ENCODE results near the gene MATN1. TPM values are rescaled to one million over a fixed set of nuclear protein-coding genes. Genes with fewer than 3 reads are reported as not detected.

MATN1 gene
- total RNA-seq, 2 experiments from 2014 or later: 0.32 TPM; not detected in 1

DNA sequence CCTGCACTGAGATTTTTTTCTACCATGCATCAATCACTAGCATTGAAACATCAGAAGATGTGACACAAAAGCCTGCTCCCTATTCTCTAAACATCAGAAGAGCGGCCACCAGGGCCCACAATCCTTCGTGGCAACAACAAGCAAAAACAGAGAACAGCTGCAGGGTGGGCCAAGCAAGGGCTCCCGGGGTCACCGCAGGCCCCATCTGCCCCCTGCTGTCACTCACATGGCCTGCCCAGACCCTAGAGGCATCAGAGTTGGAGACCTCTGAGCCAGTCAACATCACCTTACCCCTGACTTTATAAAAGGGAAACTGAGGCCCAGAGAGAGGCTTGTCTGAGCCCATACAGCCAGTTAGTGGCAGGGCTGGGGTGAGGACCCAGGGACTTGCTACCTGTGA, 32.4 kb upstream of the MATN1 start:
- Mint-ChIP-seq H3K27ac (peak overlapping the region; percentile 95), H3K36me3 (peaks cover 39% of the 10 kb centered on the region), H3K27me3 (no peaks in the 10 kb centered on the region), H3K9me3 (ENCODE audit: low read depth) (no peaks in the 10 kb centered on the region), H3K4me1 (peaks cover 82% of the 10 kb centered on the region), H3K4me3 (peak overlapping the region; percentile 98)
- ATAC-seq (no peak), DNase-seq (no peak)
- CTCF ChIA-PET: interaction anchor here (1.5 to 30.3 kb wide), 5 partner anchors 12 to 36 kb away, joined by 3 to 438 read pairs (median 141); no protein-coding TSS in a partner anchor

DNA sequence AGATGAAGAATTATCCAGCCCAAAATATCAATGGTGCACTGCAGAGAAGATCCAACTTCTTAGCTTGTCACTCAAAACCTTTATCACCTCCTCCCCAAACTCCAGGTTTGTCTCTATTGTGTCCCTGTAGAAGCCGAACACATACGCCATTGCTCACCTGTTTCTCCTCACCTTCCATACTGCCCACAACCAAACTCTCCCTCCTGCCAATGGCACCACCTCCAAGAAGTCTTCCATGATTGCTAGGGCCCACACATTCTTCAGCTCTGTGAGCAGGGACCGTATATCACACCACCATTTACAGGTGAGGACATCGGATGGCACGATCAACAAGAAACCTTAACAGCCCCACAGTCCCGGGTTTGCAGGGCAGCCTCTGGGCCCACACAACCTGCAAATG, 31.9 kb upstream of the MATN1 start:
- peak overlapping the region; percentile 98 for H3K4me3 Mint-ChIP-seq
- DNase-seq (no peak), ATAC-seq (no peak)
- peaks cover 39% of the 10 kb centered on the region for H3K36me3 Mint-ChIP-seq
- H3K27me3 Mint-ChIP-seq: no peaks in the 10 kb centered on the region
- H3K27ac Mint-ChIP-seq: peak overlapping the region; percentile 95
- CTCF ChIA-PET: interaction anchor here (0.9 to 30.3 kb wide), 6 partner anchors 12 to 35 kb away, joined by 3 to 438 read pairs (median 72); no protein-coding TSS in a partner anchor
- H3K9me3 Mint-ChIP-seq (ENCODE audit: low read depth): no peaks in the 10 kb centered on the region
- peaks cover 82% of the 10 kb centered on the region for H3K4me1 Mint-ChIP-seq

DNA sequence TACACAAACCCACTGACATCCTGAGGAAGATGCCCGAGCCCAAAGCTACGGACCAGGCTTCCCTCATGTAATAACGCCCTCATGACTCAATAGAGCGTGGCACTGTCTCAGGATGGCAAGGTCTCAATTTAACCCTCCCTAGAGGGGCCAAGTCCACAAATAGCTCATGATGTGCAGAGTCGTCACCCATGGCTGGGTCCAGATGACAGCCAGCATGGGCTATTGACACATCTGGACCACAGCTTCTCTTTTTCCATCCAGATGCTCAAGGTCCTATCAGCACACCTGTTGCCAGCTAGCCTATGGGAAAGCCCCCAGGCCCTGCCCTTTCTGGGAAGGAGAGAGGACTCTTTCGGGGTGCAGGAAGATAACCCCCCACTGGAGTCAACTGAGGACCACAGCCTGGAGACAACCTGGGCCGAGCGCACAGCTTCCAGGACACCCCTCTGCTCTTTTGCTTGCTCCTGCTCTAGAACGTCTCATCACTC, 31.3 kb upstream of the MATN1 start:
- H3K36me3 Mint-ChIP-seq: peaks cover 39% of the 10 kb centered on the region
- peak overlapping the region; percentile 95 for H3K27ac Mint-ChIP-seq
- no peaks in the 10 kb centered on the region for H3K9me3 Mint-ChIP-seq (ENCODE audit: low read depth)
- no peaks in the 10 kb centered on the region for H3K27me3 Mint-ChIP-seq
- no peak for DNase-seq
- CTCF ChIA-PET: interaction anchor here (0.9 to 30.3 kb wide), 5 partner anchors 11 to 35 kb away, joined by 3 to 438 read pairs (median 141); no protein-coding TSS in a partner anchor
- ATAC-seq: no peak
- H3K4me1 Mint-ChIP-seq: peaks cover 82% of the 10 kb centered on the region
- peak overlapping the region; percentile 98 for H3K4me3 Mint-ChIP-seq

DNA sequence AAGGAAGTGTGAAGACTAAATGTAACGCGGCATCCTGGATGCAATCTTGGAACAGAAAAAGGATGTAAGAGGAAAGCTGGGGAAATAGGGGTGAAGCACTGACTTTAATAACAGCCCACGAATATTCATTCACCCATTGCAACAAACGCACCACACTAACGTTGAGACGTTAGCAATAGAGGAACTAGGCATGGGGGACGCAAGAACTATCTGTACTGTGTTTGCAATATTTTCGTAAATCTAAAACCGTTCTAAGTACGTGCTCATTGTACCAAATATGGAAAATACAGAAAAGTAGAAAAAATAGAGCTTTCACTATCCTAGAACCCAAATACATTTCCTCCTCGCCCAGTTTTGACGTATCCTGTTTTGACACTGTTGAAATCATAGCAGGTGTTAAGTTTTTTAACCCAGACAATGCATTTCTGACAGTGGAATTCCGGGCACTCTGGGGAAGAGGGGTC, 30.3 kb upstream of the MATN1 start:
- CTCF ChIA-PET: interaction anchor here (13.2 to 30.3 kb wide), 3 partner anchors 10 to 34 kb away, joined by 141 to 438 read pairs (median 200); no protein-coding TSS in a partner anchor
- ATAC-seq (no peak), DNase-seq (no peak)
- H3K4me3 Mint-ChIP-seq: peak overlapping the region; percentile 98
- H3K4me1 Mint-ChIP-seq: peaks cover 83% of the 10 kb centered on the region
- H3K27me3 Mint-ChIP-seq: no peaks in the 10 kb centered on the region
- peaks cover 48% of the 10 kb centered on the region for H3K36me3 Mint-ChIP-seq
- H3K27ac Mint-ChIP-seq: peak overlapping the region; percentile 95
- H3K9me3 Mint-ChIP-seq (ENCODE audit: low read depth): no peaks in the 10 kb centered on the region

DNA sequence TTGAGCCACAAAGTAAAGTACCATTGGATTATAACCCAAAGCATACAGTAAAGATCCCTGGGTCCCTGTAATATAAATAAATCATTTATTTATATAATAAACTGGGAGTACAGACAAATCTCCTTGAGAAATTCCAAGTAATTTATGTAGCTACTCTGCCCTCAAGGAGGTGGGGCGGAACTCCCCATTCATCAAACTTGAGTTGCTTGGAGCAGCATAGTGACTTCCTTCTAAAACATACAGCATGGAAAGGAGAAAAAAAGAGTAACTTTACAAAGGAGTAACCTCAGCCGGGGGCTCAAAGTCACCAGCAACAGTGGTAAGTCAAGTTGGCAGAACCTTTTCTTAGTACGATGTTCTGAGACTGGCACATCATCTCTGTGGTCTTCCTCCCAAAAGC, 29.7 kb upstream of the MATN1 start:
- CTCF ChIA-PET: interaction anchor here (13.2 to 30.3 kb wide), 3 partner anchors 10 to 33 kb away, joined by 141 to 438 read pairs (median 200); no protein-coding TSS in a partner anchor
- H3K27me3 Mint-ChIP-seq: no peaks in the 10 kb centered on the region

DNA sequence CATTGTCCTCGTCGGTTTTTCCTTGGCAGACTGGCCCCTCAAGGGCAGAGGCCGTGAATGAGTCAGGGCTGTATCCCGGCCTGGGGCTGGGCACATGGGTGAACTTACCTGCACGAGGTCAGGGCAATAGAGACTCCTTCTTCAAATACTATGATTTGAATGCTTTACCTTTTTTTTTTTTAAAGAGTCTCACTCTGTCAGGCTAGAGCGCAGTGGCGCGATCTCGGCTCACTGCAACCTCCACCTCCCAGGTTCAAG, 29.2 kb upstream of the MATN1 start:
- H3K27ac Mint-ChIP-seq: peak overlapping the region; percentile 96
- no peaks in the 10 kb centered on the region for H3K9me3 Mint-ChIP-seq (ENCODE audit: low read depth)

More for the DNA sequence above, 29.7 kb upstream of the MATN1 start:
- Mint-ChIP-seq H3K9me3 (ENCODE audit: low read depth) (no peaks in the 10 kb centered on the region), H3K36me3 (peaks cover 50% of the 10 kb centered on the region), H3K27ac (peak overlapping the region; percentile 95), H3K4me3 (peak overlapping the region; percentile 98), H3K4me1 (peaks cover 83% of the 10 kb centered on the region)
- ATAC-seq: no peak
- no peak for DNase-seq

DNA sequence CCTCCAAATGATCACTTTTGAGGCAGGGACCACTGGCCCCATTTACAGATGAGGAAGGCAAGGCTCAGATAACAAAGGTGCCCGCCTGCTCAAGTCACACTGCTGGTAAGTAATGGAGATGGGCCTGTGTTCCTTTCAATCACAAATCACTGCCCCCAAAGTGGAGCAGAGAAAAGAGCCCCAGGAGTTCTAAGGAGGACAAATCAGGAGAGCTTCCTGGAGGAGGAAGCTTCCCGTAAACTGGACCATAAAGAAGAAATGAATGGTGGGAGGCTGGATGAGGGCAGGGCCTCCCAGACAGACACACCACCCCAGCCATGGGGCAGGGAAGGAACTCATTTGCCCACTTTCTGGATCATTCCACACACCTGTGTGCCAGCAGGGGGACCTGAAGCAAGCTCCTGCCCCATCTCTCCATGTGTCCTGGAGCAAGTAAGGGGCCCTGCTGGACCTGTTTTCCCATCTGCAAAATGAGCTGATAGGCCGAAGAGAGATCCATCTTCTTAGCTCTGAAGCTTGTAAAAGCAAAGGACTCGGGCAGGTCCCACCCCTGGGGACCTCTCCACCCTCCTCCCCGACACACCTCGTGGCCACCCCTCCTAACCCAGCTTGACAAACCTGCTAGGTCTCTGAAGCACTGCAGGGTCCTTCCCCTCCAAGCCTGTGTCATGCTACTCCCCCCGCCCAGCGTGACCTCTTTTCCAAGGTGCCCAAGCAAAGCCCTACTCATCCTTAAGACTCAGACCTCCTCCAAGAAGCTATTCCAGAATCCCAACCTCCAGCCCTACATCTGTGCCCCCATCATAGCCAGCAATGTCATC, 28.7 kb upstream of the MATN1 start:
- H3K36me3 Mint-ChIP-seq: peaks cover 55% of the 10 kb centered on the region
- ATAC-seq (no peak), DNase-seq (no peak)
- peak overlapping the region; percentile 96 for H3K27ac Mint-ChIP-seq
- H3K4me1 Mint-ChIP-seq: peaks cover 88% of the 10 kb centered on the region
- peak overlapping the region; percentile 31 for H3K4me3 Mint-ChIP-seq
- CTCF ChIA-PET: interaction anchor here (1.4 to 30.3 kb wide), 4 partner anchors 9 to 32 kb away, joined by 3 to 438 read pairs (median 170); no protein-coding TSS in a partner anchor
- no peaks in the 10 kb centered on the region for H3K9me3 Mint-ChIP-seq (ENCODE audit: low read depth)
- no peaks in the 10 kb centered on the region for H3K27me3 Mint-ChIP-seq

More for the DNA sequence above, 29.2 kb upstream of the MATN1 start:
- CTCF ChIA-PET: interaction anchor here (1.4 to 30.3 kb wide), 4 partner anchors 9 to 33 kb away, joined by 3 to 438 read pairs (median 170); no protein-coding TSS in a partner anchor
- Mint-ChIP-seq H3K36me3 (peaks cover 54% of the 10 kb centered on the region), H3K4me3 (peak overlapping the region; percentile 31), H3K4me1 (peaks cover 84% of the 10 kb centered on the region), H3K27me3 (no peaks in the 10 kb centered on the region)
- no peak for DNase-seq
- ATAC-seq: no peak

DNA sequence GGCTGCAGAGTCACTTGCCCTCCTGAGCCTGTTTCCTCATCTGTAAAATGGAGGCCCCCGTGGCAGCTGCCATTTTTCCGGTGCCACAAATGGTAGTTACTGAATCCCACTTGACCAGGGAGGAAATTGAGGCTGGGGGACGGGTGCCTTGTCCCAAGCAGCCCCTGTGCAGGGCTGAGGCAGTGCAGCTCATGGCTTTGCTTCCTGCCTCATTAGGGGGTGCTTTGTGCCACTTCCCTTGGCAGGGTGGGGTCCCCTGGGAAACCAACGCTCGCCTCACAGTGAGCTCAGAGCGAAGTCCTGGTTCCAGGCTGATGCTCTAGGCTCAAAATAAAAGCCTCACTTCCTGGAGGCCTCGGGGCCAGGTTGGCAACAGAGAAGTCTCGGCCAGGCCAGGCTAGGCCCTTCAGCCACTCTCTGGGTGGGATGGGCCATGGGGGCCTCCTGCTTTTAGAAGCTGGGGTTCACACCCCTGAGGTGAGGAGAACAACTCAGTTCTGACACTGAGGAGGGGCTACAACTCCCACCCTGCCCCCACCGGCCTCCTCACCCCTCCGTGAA, 27.4 kb upstream of the MATN1 start:
- Mint-ChIP-seq H3K4me1 (peaks cover 97% of the 10 kb centered on the region), H3K27ac (peak overlapping the region; percentile 96), H3K4me3 (peak overlapping the region; percentile 64), H3K9me3 (ENCODE audit: low read depth) (no peaks in the 10 kb centered on the region), H3K36me3 (peaks cover 51% of the 10 kb centered on the region), H3K27me3 (no peaks in the 10 kb centered on the region)
- ATAC-seq (no peak), DNase-seq (no peak)
- CTCF ChIA-PET: interaction anchor here (1.0 to 30.3 kb wide), 6 partner anchors 6 to 50 kb away, joined by 3 to 438 read pairs (median 170); partner anchors contain the start of gene LAPTM5

DNA sequence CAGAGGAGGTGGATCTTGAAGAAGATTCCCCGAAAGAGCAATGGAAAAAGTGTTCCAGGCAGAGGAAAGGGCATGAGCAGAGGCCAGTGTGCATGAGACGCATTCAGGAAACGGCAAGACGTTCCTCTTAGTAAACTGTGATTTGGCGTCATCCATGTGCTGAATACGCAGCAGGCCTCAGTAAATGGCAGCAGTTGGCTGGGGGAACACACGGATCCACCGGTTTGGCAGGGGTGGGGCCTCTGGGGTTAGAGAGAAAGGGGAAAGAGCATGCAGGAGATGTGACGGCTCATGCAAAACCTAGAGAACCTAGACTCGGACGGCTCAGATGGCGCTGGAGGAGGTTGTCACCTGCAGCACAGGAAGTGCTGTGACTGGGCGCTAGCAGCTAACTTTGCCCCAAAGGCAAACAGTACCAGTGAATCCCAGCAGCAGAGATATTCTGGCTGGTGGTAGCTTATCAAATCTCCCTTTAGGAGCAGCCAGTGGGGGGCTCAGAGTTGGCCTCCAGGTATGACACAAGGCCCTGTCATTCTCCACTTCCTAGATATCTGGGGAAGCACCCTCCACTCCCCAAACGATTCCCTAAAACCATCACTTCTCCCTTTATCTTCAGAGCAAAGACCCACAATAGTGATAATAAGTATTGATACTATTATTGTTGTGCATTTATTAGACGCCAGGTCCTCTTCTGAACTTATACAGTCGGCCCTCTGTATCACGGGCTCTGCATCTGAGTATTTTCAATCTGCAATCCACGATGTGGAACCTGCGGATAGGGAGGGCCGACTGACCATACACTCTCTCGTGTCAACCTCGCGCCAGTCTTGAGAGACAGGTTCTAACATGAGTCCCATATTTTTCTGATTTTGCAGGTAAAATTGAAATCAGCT, 26.6 kb upstream of the MATN1 start:
- DNase-seq (peak; percentile 85), ATAC-seq (peak; percentile 54)
- H3K4me3 Mint-ChIP-seq: peak overlapping the region; percentile 64
- CTCF ChIA-PET: interaction anchor here (1.0 to 30.3 kb wide), 7 partner anchors 6 to 51 kb away, joined by 3 to 438 read pairs (median 141); partner anchors contain the start of gene LAPTM5
- H3K9me3 Mint-ChIP-seq (ENCODE audit: low read depth): no peaks in the 10 kb centered on the region
- H3K4me1 Mint-ChIP-seq: peaks cover 98% of the 10 kb centered on the region
- no peaks in the 10 kb centered on the region for H3K27me3 Mint-ChIP-seq
- H3K36me3 Mint-ChIP-seq: peaks cover 42% of the 10 kb centered on the region
- H3K27ac Mint-ChIP-seq: peak overlapping the region; percentile 96

DNA sequence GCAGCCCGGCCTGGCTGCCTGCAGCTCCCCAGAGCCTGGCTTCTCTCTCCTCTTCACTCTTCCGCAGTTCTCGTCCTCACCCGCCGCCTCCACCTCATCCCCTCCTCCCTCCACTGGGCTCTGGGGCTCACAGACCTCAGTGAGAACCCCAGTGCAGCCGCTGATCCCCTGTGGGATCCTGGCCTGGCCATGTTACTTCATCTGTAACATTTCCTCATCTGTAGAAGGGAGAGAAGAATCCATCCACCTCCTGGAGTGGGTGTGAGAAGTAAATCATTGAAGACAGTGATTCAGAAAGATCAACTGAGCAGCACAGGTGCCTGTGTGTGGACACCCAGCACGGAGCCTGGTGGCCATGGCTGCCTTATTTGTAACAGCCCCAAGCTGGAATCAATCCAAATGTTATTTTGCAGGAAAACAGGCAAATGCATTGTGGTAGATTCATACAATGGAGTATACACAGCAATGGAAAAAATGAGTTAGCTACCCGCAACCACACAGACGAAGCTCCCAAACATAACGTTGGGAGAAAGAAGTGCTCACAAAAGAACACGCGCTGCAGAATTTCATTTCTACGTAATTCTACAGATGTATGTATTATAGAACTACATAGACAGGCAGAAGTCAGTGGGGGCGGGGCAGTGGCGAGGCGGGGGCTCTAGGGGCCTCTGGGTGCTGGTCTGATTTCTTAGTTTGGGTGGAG, 25.5 kb upstream of the MATN1 start:
- H3K9me3 Mint-ChIP-seq (ENCODE audit: low read depth): no peaks in the 10 kb centered on the region
- H3K4me1 Mint-ChIP-seq: peaks cover 99% of the 10 kb centered on the region
- peak; percentile 10 for ATAC-seq
- DNase-seq: no peak
- no peaks in the 10 kb centered on the region for H3K27me3 Mint-ChIP-seq
- peak overlapping the region; percentile 96 for H3K27ac Mint-ChIP-seq
- peak overlapping the region; percentile 64 for H3K4me3 Mint-ChIP-seq
- peaks cover 38% of the 10 kb centered on the region for H3K36me3 Mint-ChIP-seq
- CTCF ChIA-PET: interaction anchor here (1.0 to 30.3 kb wide), 5 partner anchors 8 to 52 kb away, joined by 3 to 438 read pairs (median 141); partner anchors contain the start of gene LAPTM5

DNA sequence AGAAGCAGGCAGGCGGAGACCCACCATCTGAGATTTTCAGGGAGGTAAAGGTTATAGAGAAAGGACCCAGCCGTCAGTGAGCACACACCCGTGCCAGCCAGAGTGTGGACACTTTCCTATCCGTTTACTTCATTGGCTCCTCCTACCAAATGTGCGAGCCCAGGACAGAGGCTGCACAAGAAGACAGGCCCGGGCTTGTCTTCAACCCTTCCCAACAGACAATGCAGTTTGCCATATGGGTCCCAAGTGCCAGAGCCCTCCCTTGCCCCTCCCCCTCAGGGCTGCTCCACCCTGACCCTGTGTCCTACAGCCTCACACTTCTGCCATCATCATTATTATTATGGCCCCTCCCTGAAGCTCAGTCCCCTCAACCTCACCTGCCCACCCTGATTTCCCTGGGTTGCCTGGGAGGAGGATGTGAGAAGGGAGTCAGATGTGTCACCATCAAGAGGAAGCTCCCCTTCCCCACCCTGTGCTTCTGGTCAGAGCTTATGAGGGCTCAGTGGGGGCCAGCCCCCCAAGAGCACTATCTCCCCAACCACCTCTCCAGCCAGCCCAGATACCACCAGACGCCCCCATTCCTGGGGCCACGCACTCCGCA, 24.8 kb upstream of the MATN1 start:
- Mint-ChIP-seq H3K27ac (peak overlapping the region; percentile 96), H3K36me3 (peaks cover 36% of the 10 kb centered on the region), H3K4me1 (peaks cover 99% of the 10 kb centered on the region), H3K4me3 (peak overlapping the region; percentile 64), H3K9me3 (ENCODE audit: low read depth) (no peaks in the 10 kb centered on the region), H3K27me3 (no peaks in the 10 kb centered on the region)
- ATAC-seq (no peak), DNase-seq (no peak)
- CTCF ChIA-PET: interaction anchor here (1.0 to 30.3 kb wide), 5 partner anchors 8 to 53 kb away, joined by 3 to 438 read pairs (median 141); partner anchors contain the start of gene LAPTM5
